HepG2 (cell line): ENCODE measurements around the gene PIANP.

Experiments
- HNF1A ChIP-seq, 2 experiments: sonication (generic) in 1 of 2; formaldehyde crosslinking in 1 of 2; IDR thresholded peaks; 2 replicates each; pipeline versions ENCODE4 v1.4.0 to v1.6.1; 2016 to 2020; ENCODE audit warnings: borderline replicate concordance in 1 of 2, low read depth in 1 of 2, mild to moderate bottlenecking in 1 of 2, missing genetic modification reagents in 1 of 2
- SIN3A ChIP-seq: IDR thresholded peaks from 2 replicates; pipeline ENCODE4 v1.6.1; 2011; ENCODE audit warnings: low read depth, mild to moderate bottlenecking, control low read depth, low read length, borderline replicate concordance
- TF ChIP-seq, protein P1 (sequence below): sonication (generic); formaldehyde crosslinking; IDR thresholded peaks from 2 replicates; pipeline ENCODE4 v1.5.0; 2020; ENCODE audit warnings: mild to moderate bottlenecking, missing genetic modification reagents, moderate library complexity

DNA sequence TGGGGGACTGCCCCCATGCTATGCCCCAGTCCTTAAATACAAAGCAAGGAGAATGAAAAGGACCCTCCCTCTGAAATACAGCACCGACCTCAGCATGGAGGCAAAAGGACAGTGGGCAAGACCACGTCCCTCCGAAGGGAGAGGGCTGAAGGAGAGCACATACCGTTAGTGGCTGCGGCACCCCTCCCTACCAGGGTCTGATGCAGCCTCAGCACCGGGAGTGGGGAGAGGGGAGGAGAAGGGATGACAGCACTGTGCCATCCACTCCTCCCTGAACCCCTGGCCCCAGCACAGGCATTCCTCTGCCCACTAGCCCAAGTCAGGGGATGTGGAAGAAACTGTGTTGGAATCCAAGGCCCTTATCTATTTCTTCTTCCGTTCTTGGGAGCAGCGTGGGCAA is 49.8 kb downstream of the PIANP start:
- TF ChIP-seq HNF1A (IDR thresholded peaks at IDR 0.05; ENCODE audit: low read depth) (no peak), HNF1A (CRISPR knock-in tag; IDR thresholded peaks at IDR 0.05; ENCODE audit: borderline replicate concordance) (no peak), SIN3A (no peak)
- TF ChIP-seq, protein P1, sequence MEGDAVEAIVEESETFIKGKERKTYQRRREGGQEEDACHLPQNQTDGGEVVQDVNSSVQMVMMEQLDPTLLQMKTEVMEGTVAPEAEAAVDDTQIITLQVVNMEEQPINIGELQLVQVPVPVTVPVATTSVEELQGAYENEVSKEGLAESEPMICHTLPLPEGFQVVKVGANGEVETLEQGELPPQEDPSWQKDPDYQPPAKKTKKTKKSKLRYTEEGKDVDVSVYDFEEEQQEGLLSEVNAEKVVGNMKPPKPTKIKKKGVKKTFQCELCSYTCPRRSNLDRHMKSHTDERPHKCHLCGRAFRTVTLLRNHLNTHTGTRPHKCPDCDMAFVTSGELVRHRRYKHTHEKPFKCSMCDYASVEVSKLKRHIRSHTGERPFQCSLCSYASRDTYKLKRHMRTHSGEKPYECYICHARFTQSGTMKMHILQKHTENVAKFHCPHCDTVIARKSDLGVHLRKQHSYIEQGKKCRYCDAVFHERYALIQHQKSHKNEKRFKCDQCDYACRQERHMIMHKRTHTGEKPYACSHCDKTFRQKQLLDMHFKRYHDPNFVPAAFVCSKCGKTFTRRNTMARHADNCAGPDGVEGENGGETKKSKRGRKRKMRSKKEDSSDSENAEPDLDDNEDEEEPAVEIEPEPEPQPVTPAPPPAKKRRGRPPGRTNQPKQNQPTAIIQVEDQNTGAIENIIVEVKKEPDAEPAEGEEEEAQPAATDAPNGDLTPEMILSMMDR (CRISPR knock-in tag) = no peak
